IPS-18a (cell line): ENCODE measurements around the gene KRT222.

Source experiments
- H3K27ac ChIP-seq: one replicate; pipeline ENCODE4 v1.5.1; 2013; ENCODE audit warnings: low read length
- H3K27me3 ChIP-seq: one replicate; pipeline ENCODE4 v1.6.1; 2013; ENCODE audit warnings: mild to moderate bottlenecking, low read length; ENCODE audit not compliant: control insufficient read depth, insufficient read depth
- H3K36me3 ChIP-seq: one replicate; pipeline ENCODE4 v1.6.1; 2013; ENCODE audit warnings: low read depth, low read length; ENCODE audit not compliant: control insufficient read depth
- H3K4me1 ChIP-seq: one replicate; pipeline ENCODE4 v1.6.1; 2013; ENCODE audit warnings: low read depth, low read length; ENCODE audit not compliant: control insufficient read depth
- H3K4me3 ChIP-seq: one replicate; pipeline ENCODE4 v1.5.1; 2013; ENCODE audit warnings: low read length
- H3K9ac ChIP-seq: one replicate; pipeline ENCODE4 v1.6.1; 2013; ENCODE audit warnings: mild to moderate bottlenecking, low read length, moderate library complexity
- H3K9me3 ChIP-seq: one replicate; pipeline ENCODE4 v1.6.1; 2013; ENCODE audit warnings: low read depth, low read length; ENCODE audit not compliant: control insufficient read depth

The KRT222 gene

DNA sequence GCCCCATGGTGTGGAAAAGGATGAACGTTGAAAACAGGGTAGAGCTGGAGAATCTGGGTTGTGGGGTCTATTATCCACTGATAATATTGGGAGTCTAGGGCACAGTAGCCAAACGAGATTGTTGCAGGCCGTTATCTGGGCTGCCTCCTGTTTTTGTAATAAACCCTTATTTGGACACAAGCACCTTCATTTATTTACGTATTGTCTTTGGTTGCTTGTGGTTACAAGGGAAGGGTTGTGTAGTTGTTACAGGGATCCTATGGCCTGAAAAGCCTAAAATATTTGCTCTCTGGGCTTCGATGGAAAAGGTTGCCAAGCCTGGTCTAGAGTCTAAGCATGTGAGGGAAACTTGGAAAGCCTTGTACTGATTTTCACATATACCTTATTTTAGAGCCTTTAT is 13.0 kb downstream of the KRT222 start:
- Histone ChIP-seq H3K27ac (no peak overlapping the region), H3K27me3 (no peaks in the 10 kb centered on the region), H3K4me1 (peaks cover 4% of the 10 kb centered on the region), H3K4me3 (no peak overlapping the region), H3K9ac (no peak overlapping the region), H3K9me3 (no peaks in the 10 kb centered on the region), H3K36me3 (no peaks in the 10 kb centered on the region)

DNA sequence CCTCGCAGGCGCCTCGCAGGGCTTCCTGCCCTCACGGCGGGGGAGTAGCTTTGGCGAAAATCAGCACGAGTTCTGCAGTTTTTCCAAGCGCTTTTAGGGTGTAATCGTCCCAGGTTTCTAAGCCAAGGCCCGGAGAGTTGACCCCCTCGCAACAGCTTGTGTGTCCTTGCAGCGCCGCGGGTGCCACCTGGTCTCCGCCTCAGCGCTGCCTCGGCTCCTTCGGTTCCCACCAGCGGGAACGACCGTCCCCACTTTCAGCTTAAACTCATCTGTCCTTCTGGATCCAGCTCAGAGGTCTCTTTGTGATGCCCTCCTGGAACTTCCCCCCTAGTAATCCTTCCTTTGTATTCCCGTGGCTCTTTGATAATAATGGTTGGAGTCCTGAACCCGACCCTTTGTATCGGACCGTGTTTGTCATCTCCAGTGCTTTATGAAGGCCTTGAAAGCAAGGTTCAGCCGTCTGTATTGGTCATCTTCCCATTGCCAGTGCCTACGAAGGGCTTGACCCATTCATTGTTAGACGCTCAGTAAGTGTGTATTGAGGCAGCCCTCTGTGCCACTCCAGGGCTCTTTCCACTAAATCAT is 16.5 kb downstream of the KRT222 start:
- Histone ChIP-seq H3K36me3 (peaks cover 25% of the 10 kb centered on the region), H3K27me3 (no peaks in the 10 kb centered on the region), H3K27ac (peak overlapping the region; percentile 91), H3K9ac (peak overlapping the region; percentile 98), H3K4me1 (peaks cover 15% of the 10 kb centered on the region), H3K9me3 (no peaks in the 10 kb centered on the region), H3K4me3 (peak overlapping the region; percentile 85)

DNA sequence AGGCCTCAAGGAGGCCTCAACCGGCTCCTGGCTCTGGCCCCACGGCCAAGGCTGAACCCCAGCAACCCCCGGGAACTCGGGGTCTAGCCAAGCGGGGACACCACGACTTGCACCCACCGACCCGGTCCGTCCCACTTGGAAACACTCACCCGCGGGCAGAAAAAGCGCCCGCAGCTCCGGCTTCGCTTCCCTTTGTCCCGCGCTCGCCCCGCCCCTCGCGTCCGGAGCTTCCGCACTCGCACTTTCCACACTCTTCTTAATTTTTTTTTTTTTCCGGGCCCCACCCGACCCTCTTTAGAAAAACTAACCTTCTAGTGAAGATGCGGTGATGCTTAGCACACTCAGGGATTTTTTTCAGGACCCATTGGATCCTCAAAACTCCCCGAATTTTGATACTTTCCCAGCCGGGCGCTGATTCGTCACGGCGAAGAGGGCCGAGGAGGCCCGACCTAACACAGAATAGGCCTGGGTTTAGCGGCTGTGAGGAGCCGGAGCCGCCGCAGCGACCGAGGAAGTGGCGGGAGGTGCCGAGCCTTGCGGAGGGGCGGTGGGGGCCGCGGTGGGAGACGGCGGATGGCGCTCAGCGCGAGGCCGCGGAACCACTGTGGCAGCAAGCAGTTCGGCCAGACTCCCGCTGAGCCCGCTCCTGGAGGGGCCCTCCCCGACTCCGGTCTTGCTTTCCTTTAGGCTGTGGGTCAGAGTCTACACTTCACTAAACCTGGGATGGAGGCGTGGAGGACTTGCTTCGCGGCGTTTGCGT is 17.2 kb downstream of the KRT222 start, which contains the start of gene SMARCE1:
TSS of gene SMARCE1 (minus strand) at position 195 of the 760 bp plus-strand sequence. CDS start 2,016 bp downstream, outside the sequence.
- Histone ChIP-seq H3K27me3 (no peaks in the 10 kb centered on the region), H3K4me3 (peak within 1 kb of the TSS; percentile 85), H3K27ac (peak within 1 kb of the TSS; percentile 91), H3K36me3 (peaks cover 32% of the 10 kb centered on the region), H3K4me1 (peaks cover 15% of the 10 kb centered on the region), H3K9me3 (no peaks in the 10 kb centered on the region), H3K9ac (peak within 1 kb of the TSS; percentile 98)

DNA sequence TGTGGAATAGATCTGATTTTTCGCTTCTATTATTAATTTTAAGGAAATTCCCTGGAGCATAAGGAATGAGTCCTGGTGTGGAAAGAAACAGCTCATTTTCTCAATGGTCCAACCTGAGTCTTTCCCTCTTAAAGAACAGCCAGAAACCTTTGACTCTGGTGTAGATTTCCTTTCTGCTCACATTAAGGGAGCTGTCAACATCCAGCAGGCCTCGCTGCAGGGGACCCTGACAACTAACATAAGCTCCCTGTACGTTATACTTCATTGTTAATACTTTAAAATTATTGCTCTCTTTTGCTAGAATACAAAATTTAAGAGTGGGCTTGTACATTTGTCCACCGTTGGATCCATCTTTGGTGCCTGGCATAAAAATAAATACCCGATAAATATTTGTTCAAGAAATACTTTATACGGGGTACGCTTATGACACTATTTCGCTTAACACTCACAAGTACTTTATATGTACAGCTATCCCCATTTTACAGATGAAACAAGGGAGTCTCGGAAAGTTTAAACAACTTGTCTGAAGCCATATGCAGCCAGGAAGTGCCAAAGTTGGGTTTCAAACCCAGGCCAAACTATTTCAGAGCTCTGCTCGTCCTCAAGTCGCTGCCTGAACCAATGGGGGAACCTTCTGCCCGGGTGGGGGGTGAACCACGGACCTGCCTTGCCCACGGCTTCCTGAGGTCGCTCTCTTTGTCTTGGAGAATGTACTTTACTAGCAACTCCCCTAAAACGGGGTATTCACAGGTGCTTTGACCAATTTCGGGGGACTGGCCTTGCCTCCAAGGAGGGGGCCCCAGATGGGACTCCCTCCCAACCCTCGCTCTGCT is 18.0 kb downstream of the KRT222 start:
- peak overlapping the region; percentile 85 for H3K4me3 ChIP-seq
- H3K36me3 ChIP-seq = peaks cover 40% of the 10 kb centered on the region
- no peaks in the 10 kb centered on the region for H3K9me3 ChIP-seq
- H3K27me3 ChIP-seq = no peaks in the 10 kb centered on the region
- peak overlapping the region; percentile 91 for H3K27ac ChIP-seq
- peak overlapping the region; percentile 98 for H3K9ac ChIP-seq
- peaks cover 15% of the 10 kb centered on the region for H3K4me1 ChIP-seq

DNA sequence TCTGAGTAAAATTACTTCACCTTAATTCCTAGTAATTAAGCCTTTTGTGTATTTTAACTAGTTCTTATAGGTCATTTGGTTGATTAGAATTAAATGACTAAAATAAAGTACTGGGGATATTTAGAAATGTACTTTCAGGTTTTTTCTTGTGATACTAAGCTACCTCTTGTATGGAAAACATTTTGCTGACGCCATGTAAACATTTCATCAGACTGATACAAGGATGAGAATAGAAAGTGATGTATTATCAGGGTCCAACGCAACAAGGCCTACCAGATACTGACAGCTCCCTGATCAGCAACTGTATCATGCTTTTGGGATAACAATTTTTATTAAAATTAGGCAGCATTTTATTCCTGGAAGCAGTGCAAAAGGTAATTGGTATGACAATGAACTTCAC is 19.0 kb downstream of the KRT222 start:
- Histone ChIP-seq H3K4me3 (peak overlapping the region; percentile 85), H3K27ac (no peak overlapping the region), H3K36me3 (peaks cover 50% of the 10 kb centered on the region), H3K9ac (no peak overlapping the region), H3K27me3 (no peaks in the 10 kb centered on the region), H3K4me1 (peaks cover 15% of the 10 kb centered on the region), H3K9me3 (no peaks in the 10 kb centered on the region)

DNA sequence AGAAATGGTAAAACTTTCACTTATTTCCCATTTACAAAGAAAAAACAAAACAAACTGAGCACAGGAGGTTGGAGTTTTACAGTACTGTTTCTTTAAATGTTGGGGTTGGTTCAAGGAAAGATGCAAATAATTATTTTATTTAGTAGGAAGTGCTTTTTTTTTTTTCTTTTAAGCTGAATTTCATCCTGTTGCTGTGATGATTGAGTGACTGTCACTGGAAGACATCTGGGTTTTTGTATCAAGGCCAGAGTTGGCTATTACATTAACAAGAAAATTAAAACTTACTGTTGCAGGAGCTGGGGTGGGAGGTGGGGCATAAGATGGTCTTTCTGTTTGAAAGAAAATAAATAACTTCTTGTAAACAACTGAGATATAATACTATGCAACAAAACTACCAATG is 19.7 kb downstream of the KRT222 start:
- peaks cover 15% of the 10 kb centered on the region for H3K4me1 ChIP-seq
- no peaks in the 10 kb centered on the region for H3K27me3 ChIP-seq
- no peak overlapping the region for H3K9ac ChIP-seq
- H3K27ac ChIP-seq = no peak overlapping the region
- peaks cover 57% of the 10 kb centered on the region for H3K36me3 ChIP-seq
- no peak overlapping the region for H3K4me3 ChIP-seq
- no peaks in the 10 kb centered on the region for H3K9me3 ChIP-seq

DNA sequence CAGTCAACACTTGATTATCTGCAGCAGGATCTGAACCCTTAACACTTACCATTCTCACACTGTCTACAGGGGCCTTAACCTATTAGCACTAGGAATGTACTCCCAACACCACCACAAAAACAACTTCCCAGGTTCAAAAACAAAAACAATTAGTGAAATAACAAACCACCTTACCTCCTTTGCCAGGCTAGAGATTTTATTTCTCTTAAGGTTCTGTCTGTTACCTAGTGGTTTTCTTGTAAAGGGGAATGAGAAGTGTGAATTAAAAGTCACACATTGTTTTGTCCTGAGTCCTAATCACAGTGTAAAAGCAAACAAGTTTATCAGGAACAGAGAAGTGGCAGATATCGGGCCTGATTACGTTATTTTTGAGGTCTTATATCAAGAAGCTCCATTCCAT is 27.0 kb downstream of the KRT222 start:
- H3K9ac ChIP-seq = no peak overlapping the region
- H3K4me1 ChIP-seq = no peaks in the 10 kb centered on the region
- H3K27ac ChIP-seq = no peak overlapping the region
- no peaks in the 10 kb centered on the region for H3K27me3 ChIP-seq
- no peaks in the 10 kb centered on the region for H3K9me3 ChIP-seq
- no peak overlapping the region for H3K4me3 ChIP-seq
- peaks cover 89% of the 10 kb centered on the region for H3K36me3 ChIP-seq

DNA sequence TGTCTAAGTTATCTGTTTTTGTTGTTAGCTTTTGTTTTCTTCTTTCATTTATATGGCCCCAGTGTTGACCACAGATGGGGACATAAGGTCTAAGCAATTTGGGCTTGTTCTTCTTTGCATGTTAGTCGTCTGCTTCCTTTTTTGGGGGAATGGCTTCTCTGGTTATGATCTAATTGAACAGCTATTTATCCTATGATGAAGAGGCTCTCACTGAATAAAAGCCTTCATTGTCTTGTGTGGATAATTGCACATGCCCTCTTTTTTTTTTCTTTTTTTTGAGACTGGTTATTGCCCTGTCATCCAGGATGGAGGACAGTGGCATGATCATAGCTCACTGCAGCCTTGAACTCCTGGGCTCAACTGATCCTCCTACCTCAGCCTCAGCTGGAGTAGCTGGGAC is 31.1 kb downstream of the KRT222 start:
- Histone ChIP-seq H3K9me3 (no peaks in the 10 kb centered on the region), H3K4me3 (no peak overlapping the region), H3K36me3 (peaks cover 93% of the 10 kb centered on the region), H3K27me3 (no peaks in the 10 kb centered on the region), H3K27ac (no peak overlapping the region), H3K4me1 (no peaks in the 10 kb centered on the region), H3K9ac (no peak overlapping the region)

DNA sequence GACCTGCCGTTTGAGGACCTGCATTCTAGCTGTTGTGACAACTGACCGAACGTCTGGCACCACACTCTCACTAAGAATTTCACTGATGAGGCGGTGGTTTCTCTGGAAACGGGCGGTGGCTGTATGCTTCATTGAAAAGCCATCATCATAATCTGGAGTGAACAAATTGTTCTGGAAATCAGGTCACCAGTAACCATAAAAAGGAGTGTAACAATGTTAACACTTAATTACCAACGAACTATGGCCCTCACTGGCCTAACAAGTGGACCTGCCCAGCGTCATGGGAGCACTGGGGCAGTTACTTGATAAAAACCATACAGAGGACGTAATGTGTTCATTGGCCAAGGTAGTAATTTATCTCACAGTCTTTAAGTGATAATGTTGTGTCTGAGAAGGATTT is 32.8 kb downstream of the KRT222 start:
- H3K9me3 ChIP-seq = no peaks in the 10 kb centered on the region
- no peaks in the 10 kb centered on the region for H3K27me3 ChIP-seq
- no peaks in the 10 kb centered on the region for H3K4me1 ChIP-seq
- peaks cover 99% of the 10 kb centered on the region for H3K36me3 ChIP-seq
- no peak overlapping the region for H3K9ac ChIP-seq
- H3K4me3 ChIP-seq = no peak overlapping the region
- H3K27ac ChIP-seq = no peak overlapping the region

DNA sequence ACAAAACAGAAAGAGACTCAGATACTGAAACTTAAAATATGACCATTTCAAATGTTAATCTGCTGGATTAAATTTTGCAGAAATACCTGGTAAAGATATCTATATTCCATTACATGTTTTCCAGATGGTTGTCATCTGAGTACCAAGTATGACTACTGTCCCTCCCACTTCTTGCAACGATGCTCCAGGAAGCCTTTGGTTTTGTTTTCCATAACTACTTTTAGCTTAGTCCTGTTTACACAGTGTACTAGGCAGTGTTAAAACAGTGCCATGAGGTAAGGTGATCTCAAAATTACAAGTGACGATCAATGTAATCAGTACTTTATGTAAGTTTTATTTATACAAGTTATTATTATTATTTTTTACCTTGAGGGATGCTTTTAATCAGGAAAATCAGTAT is 35.1 kb downstream of the KRT222 start:
- Histone ChIP-seq H3K27me3 (no peaks in the 10 kb centered on the region), H3K36me3 (peaks cover 76% of the 10 kb centered on the region), H3K9me3 (no peaks in the 10 kb centered on the region), H3K27ac (no peak overlapping the region), H3K4me1 (no peaks in the 10 kb centered on the region), H3K9ac (no peak overlapping the region), H3K4me3 (no peak overlapping the region)

DNA sequence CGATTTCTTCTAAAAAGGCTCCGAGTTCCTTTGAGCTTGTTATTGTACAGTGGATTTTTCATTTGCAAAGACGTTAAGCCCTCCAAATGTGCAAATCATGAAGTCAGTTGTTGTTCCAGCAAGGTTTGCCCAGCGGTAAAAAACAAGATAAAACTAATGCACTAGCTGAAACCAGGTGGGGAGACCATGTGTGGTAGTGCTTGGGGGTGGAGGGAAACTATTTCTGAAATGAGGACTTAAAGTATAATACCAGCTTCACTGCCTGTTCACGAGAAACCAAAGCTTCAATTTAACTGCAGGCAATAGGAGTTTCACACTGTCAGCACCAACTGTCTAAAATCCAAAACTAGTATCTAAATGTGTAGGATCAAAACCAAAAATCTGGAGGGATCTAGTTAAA is 39.7 kb downstream of the KRT222 start:
- Histone ChIP-seq H3K27me3 (no peaks in the 10 kb centered on the region), H3K27ac (no peak overlapping the region), H3K4me3 (no peak overlapping the region), H3K36me3 (peaks cover 30% of the 10 kb centered on the region), H3K4me1 (peaks cover 3% of the 10 kb centered on the region), H3K9me3 (no peaks in the 10 kb centered on the region), H3K9ac (no peak overlapping the region)
